HG02588 (cell line): ENCODE measurements around the gene FAM131B.

Experiments used
- ATAC-seq: cut with Tn5 transposase; IDR thresholded peaks from one replicate; pipeline ENCODE4 v1.9.1; 2021; ENCODE audit warnings: mild to moderate bottlenecking, moderate library complexity; ENCODE audit not compliant: unreplicated experiment

Gene FAM131B

GRCh38 chr7:143325240-143325639 is 37.3 kb downstream of the FAM131B start:
- ATAC-seq = peak; percentile 46

- ATAC-seq = no peak
Measured at GRCh38 chr7:143323653-143324052, 38.9 kb downstream of the FAM131B start.

GRCh38 chr7:143322760-143323633 is 39.5 kb downstream of the FAM131B start:
- no peak for ATAC-seq

GRCh38 chr7:143321734-143322133 is 40.8 kb downstream of the FAM131B start:
- ATAC-seq = no peak

GRCh38 chr7:143321242-143321641 is 41.3 kb downstream of the FAM131B start:
- no peak for ATAC-seq

GRCh38 chr7:143320620-143321019 is 41.9 kb downstream of the FAM131B start:
- no peak for ATAC-seq

- ATAC-seq = no peak
Measured at GRCh38 chr7:143318661-143319060, 43.9 kb downstream of the FAM131B start.

- no peak for ATAC-seq
Measured at GRCh38 chr7:143316492-143316891, 46.0 kb downstream of the FAM131B start.

GRCh38 chr7:143315776-143316175 is 46.7 kb downstream of the FAM131B start, which contains the start of gene CLCN1:
CLCN1 (plus strand) TSS chr7:143316111; CDS start chr7:143316213, 102 bp downstream.
- ATAC-seq = no peak

GRCh38 chr7:143314127-143314526 is 48.4 kb downstream of the FAM131B start:
- ATAC-seq = no peak

- no peak for ATAC-seq
Measured at GRCh38 chr7:143308632-143309031, 53.9 kb downstream of the FAM131B start.

GRCh38 chr7:143305423-143306070 is 57.0 kb downstream of the FAM131B start:
- ATAC-seq = no peak

GRCh38 chr7:143304938-143305337 is 57.6 kb downstream of the FAM131B start:
- ATAC-seq = no peak

GRCh38 chr7:143303733-143304132 is 58.8 kb downstream of the FAM131B start:
- ATAC-seq = no peak
